HCT116 (cell line): ENCODE measurements around the gene RNF220.

ENCODE experiments used
- CEBPB ChIP-seq: IDR thresholded peaks from 2 replicates; pipeline ENCODE4 v1.6.1; 2012; ENCODE audit warnings: low read depth
- ELF1 ChIP-seq: IDR thresholded peaks from 2 replicates; pipeline ENCODE4 v1.6.1; 2012; ENCODE audit warnings: low read depth, borderline replicate concordance
- EZH2 ChIP-seq: fragments of 200-600 bp; sonication (generic); IDR thresholded peaks from 2 replicates; pipeline ENCODE4 v1.6.1; 2017; ENCODE audit warnings: antibody characterized with exemption, mixed run types
- EZH2phosphoT487 ChIP-seq: fragments of 200-600 bp; IDR thresholded peaks from 2 replicates; pipeline ENCODE4 v1.6.1; 2018; ENCODE audit warnings: antibody characterized with exemption, borderline replicate concordance
- FOSL1 ChIP-seq: IDR thresholded peaks from 2 replicates; pipeline ENCODE4 v1.6.1; 2012; ENCODE audit warnings: low read depth
- POLR2A ChIP-seq: IDR thresholded peaks from 2 replicates; pipeline ENCODE4 v1.7.0; 2011; ENCODE audit warnings: borderline replicate concordance; ENCODE audit not compliant: insufficient read depth, insufficient read length; ENCODE audit errors: extremely low read depth
- POLR2AphosphoS5 ChIP-seq: IDR thresholded peaks from 2 replicates; pipeline ENCODE4 v1.6.1; 2011; ENCODE audit warnings: mild to moderate bottlenecking, low read depth, low read length, moderate library complexity
- RAD21 ChIP-seq: IDR thresholded peaks from 2 replicates; pipeline ENCODE4 v1.6.1; 2012; ENCODE audit warnings: low read depth, mild to moderate bottlenecking
- SIN3A ChIP-seq: IDR thresholded peaks from 2 replicates; pipeline ENCODE4 v1.6.1; 2012; ENCODE audit warnings: low read depth
- SP1 ChIP-seq: IDR thresholded peaks from 2 replicates; pipeline ENCODE4 v1.6.1; 2012; ENCODE audit warnings: low read depth
- SRF ChIP-seq: IDR thresholded peaks from 2 replicates; pipeline ENCODE4 v1.6.1; 2012; ENCODE audit warnings: low read depth
- TF ChIP-seq, protein P1 (sequence below), 3 experiments: fragments of 200-600 bp in 1 of 3; sonication (generic) in 1 of 3; IDR thresholded peaks in 2 of 3; conservative IDR thresholded peaks in 1 of 3; 2 replicates each; pipeline ENCODE4 v1.5.1; 2012 to 2017; ENCODE audit warnings: low read depth in 2 of 3, low read length in 2 of 3, antibody characterized with exemption in 1 of 3, borderline replicate concordance in 1 of 3, control low read depth in 1 of 3, mild to moderate bottlenecking in 1 of 3, mixed read lengths in 1 of 3, mixed run types in 1 of 3, moderate library complexity in 1 of 3; ENCODE audit not compliant: insufficient read depth in 1 of 3
- TF ChIP-seq, protein P2 (sequence below): IDR thresholded peaks from 2 replicates; pipeline ENCODE4 v1.6.1; 2012

DNA sequence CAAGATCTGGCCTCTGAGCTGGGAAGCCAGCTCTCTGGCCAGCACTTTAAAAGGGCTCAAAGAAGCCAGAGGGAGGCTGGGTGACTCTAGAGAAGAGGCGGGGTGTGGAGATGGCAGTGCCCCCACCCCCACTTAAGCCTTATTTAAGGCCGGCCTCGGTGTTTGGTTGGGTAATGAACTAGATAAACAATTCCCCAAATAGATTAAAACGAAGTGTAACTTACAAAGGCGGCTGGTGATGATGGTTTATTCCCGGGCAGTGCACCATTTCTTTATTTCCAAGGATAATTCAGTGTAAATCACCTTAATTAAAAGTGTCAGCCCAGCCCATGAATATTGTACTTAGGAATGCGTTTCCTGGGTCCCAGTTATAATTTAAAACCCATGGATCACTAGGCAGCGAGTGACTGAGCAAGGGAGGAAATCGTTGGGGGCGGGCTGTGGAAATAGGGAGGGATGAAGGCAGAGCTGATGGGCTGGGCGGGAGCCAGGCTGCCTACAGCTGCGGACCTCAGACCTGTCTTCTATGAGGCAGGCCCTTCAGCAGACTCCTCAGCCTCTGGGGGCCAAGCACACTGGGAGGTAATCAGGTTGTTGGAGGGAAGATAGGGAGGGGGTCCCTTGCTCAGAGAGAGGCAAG is 214.3 kb downstream of the RNF220 start:
- TF ChIP-seq, protein P1, sequence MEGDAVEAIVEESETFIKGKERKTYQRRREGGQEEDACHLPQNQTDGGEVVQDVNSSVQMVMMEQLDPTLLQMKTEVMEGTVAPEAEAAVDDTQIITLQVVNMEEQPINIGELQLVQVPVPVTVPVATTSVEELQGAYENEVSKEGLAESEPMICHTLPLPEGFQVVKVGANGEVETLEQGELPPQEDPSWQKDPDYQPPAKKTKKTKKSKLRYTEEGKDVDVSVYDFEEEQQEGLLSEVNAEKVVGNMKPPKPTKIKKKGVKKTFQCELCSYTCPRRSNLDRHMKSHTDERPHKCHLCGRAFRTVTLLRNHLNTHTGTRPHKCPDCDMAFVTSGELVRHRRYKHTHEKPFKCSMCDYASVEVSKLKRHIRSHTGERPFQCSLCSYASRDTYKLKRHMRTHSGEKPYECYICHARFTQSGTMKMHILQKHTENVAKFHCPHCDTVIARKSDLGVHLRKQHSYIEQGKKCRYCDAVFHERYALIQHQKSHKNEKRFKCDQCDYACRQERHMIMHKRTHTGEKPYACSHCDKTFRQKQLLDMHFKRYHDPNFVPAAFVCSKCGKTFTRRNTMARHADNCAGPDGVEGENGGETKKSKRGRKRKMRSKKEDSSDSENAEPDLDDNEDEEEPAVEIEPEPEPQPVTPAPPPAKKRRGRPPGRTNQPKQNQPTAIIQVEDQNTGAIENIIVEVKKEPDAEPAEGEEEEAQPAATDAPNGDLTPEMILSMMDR (IDR thresholded peaks at IDR 0.05 in 2 of 3, conservative IDR thresholded peaks at IDR 0.05 in 1 of 3; ENCODE audit: borderline replicate concordance in 1 of 3, insufficient read depth in 1 of 3, low read depth in 2 of 3, low read length in 2 of 3): no peak
- TF ChIP-seq POLR2A: no peak
- no peak for TF ChIP-seq RAD21
- TF ChIP-seq CEBPB: no peak
- no peak for TF ChIP-seq ELF1
- no peak for TF ChIP-seq EZH2phosphoT487
- TF ChIP-seq, protein P2, sequence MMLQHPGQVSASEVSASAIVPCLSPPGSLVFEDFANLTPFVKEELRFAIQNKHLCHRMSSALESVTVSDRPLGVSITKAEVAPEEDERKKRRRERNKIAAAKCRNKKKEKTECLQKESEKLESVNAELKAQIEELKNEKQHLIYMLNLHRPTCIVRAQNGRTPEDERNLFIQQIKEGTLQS: no peak
- no peak for TF ChIP-seq SIN3A
- TF ChIP-seq POLR2AphosphoS5: no peak
- no peak for TF ChIP-seq SP1
- no peak for TF ChIP-seq EZH2
- no peak for TF ChIP-seq FOSL1
- no peak for TF ChIP-seq SRF
